ENCODE measurements around the gene FOXN3.

Gene FOXN3

DNA sequence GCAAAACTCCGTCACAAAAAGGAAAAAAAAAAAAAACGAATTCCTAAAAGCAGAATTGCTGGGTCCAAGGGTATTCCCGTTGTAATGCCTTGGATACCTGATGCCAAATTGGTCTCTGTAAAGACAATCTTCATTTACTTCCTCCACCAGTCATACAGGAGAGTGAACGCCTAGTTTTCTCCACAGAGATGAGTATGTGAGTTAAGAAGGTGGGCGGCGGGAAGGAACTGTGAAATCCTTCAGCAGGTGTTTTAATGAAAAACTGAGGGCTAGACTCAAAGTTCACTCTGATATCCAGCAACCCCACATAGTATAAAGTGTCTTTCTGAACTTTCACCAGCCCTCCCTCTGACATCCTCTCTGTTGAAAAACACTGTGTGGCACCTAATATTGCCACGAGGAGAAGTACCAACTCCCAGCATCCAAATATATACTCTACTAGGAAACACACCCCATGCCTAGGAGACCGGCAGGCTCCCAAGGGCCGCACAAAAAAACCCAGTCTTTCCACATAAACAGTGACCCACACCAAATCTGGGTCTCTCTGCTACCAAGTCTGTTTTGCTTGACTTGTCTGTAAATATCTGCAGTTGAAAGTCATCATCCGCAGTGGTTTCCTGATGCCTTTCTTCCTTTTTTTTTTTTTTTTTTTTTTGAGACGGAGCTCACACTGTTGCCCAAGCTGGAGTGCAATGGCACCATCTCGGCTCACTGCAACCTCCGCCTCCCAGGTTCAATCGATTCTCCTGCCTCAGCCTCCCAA, 30.3 kb upstream of the FOXN3 start:
- no peaks in the 10 kb centered on the region for H3K27me3 ChIP-seq (ENCODE audit: control insufficient read depth in 5 of 5, insufficient read depth in 4 of 5, low read length in 5 of 5)
- H3K9ac ChIP-seq (ENCODE audit: low read length in 5 of 5) = no peak overlapping the region
- H3K36me3 ChIP-seq (ENCODE audit: control insufficient read depth in 5 of 5, insufficient read depth in 5 of 5, low read length in 5 of 5) = peaks cover 0 to 5% (median 3%) of the 10 kb centered on the region in 5 donors
- H3K4me1 ChIP-seq (ENCODE audit: control insufficient read depth in 5 of 5, insufficient read depth in 5 of 5, low read length in 5 of 5) = peaks cover 3 to 23% (median 22%) of the 10 kb centered on the region in 5 donors
- H3K4me3 ChIP-seq (ENCODE audit: low read depth in 1 of 5, low read length in 5 of 5) = no peak overlapping the region
- no peak overlapping the region for H3K27ac ChIP-seq (ENCODE audit: low read depth, low read length)
- H3K9me3 ChIP-seq (ENCODE audit: control insufficient read depth in 5 of 5, low read length in 5 of 5) = no peaks in the 10 kb centered on the region

DNA sequence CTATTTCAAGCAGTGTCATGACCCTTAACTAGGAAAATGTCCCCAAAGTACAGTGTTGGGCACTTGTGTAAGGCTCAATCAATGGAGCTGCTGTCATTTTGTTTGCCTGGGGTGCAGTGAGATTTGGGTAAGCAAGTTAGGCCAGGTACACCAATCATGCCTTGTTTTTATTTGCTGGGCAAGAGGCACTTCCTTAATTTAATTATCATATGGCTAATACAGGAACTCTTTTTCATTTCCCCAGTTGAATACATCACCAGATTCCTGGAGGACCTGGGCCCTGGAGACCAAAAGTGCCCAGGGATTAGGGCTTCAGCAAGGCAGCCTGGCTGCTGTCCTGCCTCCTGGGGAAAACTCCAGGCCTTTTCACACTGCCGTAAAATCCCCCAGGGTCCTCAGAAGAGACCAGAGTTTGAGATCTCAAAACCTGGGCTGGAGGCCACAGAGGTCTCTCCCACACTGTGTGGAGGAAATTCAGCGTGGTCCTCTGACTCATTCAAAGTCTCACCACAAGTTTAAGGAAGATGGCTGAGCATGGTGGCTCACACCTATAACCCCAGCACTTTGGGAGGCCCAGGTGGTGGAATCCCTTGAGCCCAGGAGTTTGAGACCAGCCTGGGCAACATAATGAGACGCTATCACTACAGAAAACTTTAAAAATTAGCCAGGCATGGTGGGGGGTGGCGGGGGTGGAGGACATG, 28.4 kb upstream of the FOXN3 start:
- Histone ChIP-seq H3K9ac (ENCODE audit: low read length in 5 of 5) (no peak overlapping the region), H3K9me3 (ENCODE audit: control insufficient read depth in 5 of 5, low read length in 5 of 5) (no peaks in the 10 kb centered on the region), H3K27me3 (ENCODE audit: control insufficient read depth in 5 of 5, insufficient read depth in 4 of 5, low read length in 5 of 5) (no peaks in the 10 kb centered on the region), H3K4me1 (ENCODE audit: control insufficient read depth in 5 of 5, insufficient read depth in 5 of 5, low read length in 5 of 5) (peaks cover 3 to 23% (median 23%) of the 10 kb centered on the region in 5 donors), H3K27ac (ENCODE audit: low read depth, low read length) (no peak overlapping the region), H3K4me3 (ENCODE audit: low read depth in 1 of 5, low read length in 5 of 5) (no peak overlapping the region), H3K36me3 (ENCODE audit: control insufficient read depth in 5 of 5, insufficient read depth in 5 of 5, low read length in 5 of 5) (no peaks in the 10 kb centered on the region)

DNA sequence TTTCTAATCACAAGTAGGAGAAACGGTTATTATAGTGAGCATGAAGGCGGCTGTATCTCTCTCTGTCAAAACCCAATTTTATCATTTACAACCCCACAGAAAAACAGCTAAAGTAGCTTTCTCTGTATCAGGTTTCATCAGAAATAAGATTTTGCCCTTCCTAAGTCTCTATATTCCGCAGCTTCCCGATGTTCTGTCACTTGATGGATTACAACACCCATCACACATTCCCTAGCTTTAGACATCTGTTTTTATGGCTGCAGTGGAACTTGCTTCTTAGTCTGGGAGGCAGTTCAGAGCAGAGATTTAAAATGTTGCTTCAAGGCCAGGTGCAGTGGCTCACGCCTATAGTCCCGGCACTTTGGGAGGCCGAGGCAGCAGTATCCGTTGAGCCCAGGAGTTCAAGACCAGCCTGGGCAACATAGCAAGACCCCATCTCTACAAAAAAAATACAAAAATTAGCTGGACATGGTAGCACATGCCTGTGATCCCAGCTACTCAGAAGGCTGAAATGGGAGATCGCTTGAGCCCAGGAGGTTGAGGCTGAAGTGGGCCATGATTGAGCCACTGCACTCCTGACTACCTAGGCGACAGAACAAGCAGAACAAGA, 27.6 kb upstream of the FOXN3 start:
- Histone ChIP-seq H3K9ac (ENCODE audit: low read length in 5 of 5) (no peak overlapping the region), H3K27ac (ENCODE audit: low read depth, low read length) (no peak overlapping the region), H3K36me3 (ENCODE audit: control insufficient read depth in 5 of 5, insufficient read depth in 5 of 5, low read length in 5 of 5) (no peaks in the 10 kb centered on the region), H3K4me1 (ENCODE audit: control insufficient read depth in 5 of 5, insufficient read depth in 5 of 5, low read length in 5 of 5) (peaks cover 3 to 23% (median 23%) of the 10 kb centered on the region in 5 donors), H3K9me3 (ENCODE audit: control insufficient read depth in 5 of 5, low read length in 5 of 5) (no peaks in the 10 kb centered on the region), H3K4me3 (ENCODE audit: low read depth in 1 of 5, low read length in 5 of 5) (no peak overlapping the region), H3K27me3 (ENCODE audit: control insufficient read depth in 5 of 5, insufficient read depth in 4 of 5, low read length in 5 of 5) (no peaks in the 10 kb centered on the region)

DNA sequence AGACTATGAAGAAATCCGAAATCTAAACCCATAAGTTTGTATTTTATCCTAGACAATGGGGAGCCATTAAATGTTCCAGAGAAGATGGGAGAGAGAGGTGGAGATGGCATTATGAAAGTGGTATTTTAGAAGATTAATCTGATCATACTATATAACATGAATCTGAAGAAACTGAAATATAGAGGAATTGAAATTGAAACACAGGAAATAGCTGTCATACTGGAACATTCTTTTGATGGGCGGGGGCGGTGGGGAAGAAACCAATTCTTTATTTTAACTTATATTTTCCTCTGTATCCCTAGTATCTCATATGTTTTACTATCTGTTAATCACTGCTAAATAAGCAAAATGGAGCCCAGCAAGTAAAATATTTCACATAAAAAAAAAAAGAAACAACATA, 27.0 kb upstream of the FOXN3 start:
- Histone ChIP-seq H3K36me3 (ENCODE audit: control insufficient read depth in 5 of 5, insufficient read depth in 5 of 5, low read length in 5 of 5) (no peaks in the 10 kb centered on the region), H3K27me3 (ENCODE audit: control insufficient read depth in 5 of 5, insufficient read depth in 4 of 5, low read length in 5 of 5) (no peaks in the 10 kb centered on the region), H3K9ac (ENCODE audit: low read length in 5 of 5) (no peak overlapping the region), H3K9me3 (ENCODE audit: control insufficient read depth in 5 of 5, low read length in 5 of 5) (no peaks in the 10 kb centered on the region), H3K27ac (ENCODE audit: low read depth, low read length) (no peak overlapping the region), H3K4me1 (ENCODE audit: control insufficient read depth in 5 of 5, insufficient read depth in 5 of 5, low read length in 5 of 5) (peaks cover 3 to 23% (median 23%) of the 10 kb centered on the region in 5 donors), H3K4me3 (ENCODE audit: low read depth in 1 of 5, low read length in 5 of 5) (no peak overlapping the region)

DNA sequence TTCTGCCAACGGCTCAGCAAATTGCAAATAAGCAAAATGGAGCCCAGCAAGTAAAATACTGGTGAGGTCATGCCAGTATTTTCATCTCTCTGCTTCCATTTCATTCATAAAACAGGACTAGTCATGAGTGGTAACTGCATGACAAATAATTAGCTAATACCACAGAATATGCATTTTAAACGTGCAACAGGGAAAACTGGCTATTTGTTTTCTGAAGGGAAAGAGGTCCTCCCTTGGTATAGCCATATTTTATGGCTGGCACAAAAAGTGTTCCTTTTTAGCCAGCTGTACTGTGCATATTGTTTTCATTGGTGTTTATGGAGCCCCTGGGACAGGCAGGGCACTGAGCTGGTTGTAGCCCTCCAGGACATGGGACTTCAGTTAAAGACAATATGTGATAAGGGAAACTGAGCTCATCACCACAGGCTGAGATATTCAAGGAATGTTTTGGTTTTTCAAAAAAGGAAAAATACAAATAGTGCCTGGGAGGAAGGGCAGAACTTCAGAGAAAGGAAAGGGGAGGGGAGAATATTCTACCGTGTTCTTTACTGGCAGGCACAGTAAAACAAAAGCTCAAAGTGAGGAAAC, 26.1 kb upstream of the FOXN3 start:
- Histone ChIP-seq H3K36me3 (ENCODE audit: control insufficient read depth in 5 of 5, insufficient read depth in 5 of 5, low read length in 5 of 5) (no peaks in the 10 kb centered on the region), H3K4me1 (ENCODE audit: control insufficient read depth in 5 of 5, insufficient read depth in 5 of 5, low read length in 5 of 5) (peaks cover 3 to 23% (median 23%) of the 10 kb centered on the region in 5 donors), H3K4me3 (ENCODE audit: low read depth in 1 of 5, low read length in 5 of 5) (no peak overlapping the region), H3K9me3 (ENCODE audit: control insufficient read depth in 5 of 5, low read length in 5 of 5) (no peaks in the 10 kb centered on the region), H3K27ac (ENCODE audit: low read depth, low read length) (no peak overlapping the region), H3K9ac (ENCODE audit: low read length in 5 of 5) (no peak overlapping the region), H3K27me3 (ENCODE audit: control insufficient read depth in 5 of 5, insufficient read depth in 4 of 5, low read length in 5 of 5) (no peaks in the 10 kb centered on the region)

DNA sequence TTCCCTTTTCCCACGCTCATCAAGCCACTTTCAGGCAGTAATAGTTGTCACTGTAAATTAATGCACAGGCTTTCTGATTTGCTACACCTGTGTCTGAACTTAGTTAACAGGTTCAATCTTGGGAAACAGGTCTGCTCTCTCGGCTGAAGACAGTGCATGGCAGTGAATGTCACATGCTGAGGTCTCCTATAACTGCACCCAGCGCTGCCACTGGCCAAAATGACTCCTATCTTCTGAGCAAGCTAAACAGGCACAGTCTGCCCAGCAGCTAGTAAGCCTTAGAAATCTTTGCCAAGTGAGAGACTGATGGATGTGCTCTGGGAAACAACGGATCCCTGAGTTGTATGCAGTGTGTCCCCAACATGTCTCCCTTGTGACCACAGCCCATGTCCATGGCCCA, 25.2 kb upstream of the FOXN3 start:
- H3K27me3 ChIP-seq (ENCODE audit: control insufficient read depth in 5 of 5, insufficient read depth in 4 of 5, low read length in 5 of 5) = no peaks in the 10 kb centered on the region

DNA sequence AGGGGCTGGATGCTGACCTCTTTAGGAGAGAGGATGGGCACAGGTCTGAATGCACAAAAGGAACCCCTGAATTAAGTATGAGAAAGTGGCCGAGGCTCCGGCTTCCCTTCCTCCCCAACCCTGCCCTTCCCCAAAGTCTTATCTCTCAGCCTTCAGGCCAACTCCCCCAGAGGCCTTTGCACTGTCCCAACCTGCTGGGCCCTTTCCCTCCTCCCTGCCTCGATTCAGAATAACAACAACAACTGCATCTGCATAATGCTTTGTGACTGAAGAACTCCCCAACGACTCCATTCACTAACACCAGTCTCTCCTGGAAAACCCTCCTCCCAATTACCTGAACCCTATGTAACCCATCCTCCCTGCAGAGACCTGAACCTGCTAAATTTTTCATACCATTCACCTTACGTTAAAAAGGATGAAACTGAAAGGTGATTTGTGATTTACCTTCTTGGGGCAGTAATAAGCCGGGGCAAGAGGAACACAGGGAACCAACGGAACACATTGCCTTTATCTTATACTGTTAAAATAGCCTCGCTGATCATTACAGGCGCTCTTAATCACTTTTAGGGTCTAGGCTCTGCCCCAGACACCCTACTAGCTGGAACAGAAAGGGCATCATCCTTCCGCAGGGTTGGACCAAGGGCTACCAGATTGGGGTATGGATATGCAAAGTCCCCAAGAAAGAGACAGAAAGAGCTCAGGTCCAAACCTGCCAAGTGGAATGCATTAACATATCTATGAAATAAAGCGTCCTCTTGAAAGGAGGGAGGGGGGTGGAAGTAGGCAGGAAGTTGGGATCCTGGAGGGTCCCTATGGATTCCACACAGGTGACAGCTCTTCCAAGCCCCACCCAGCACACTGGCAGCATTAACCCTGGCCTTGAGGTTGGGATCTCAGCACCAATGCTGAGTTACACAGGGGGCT, 24.2 kb upstream of the FOXN3 start:
- H3K9ac ChIP-seq (ENCODE audit: low read length in 5 of 5) = no peak overlapping the region
- no peaks in the 10 kb centered on the region for H3K36me3 ChIP-seq (ENCODE audit: control insufficient read depth in 5 of 5, insufficient read depth in 5 of 5, low read length in 5 of 5)
- H3K4me3 ChIP-seq (ENCODE audit: low read depth in 1 of 5, low read length in 5 of 5) = no peak overlapping the region
- H3K4me1 ChIP-seq (ENCODE audit: control insufficient read depth in 5 of 5, insufficient read depth in 5 of 5, low read length in 5 of 5) = peaks cover 3 to 23% (median 23%) of the 10 kb centered on the region in 5 donors
- H3K9me3 ChIP-seq (ENCODE audit: control insufficient read depth in 5 of 5, low read length in 5 of 5) = no peaks in the 10 kb centered on the region
- H3K27me3 ChIP-seq (ENCODE audit: control insufficient read depth in 5 of 5, insufficient read depth in 4 of 5, low read length in 5 of 5) = no peaks in the 10 kb centered on the region
- H3K27ac ChIP-seq (ENCODE audit: low read depth, low read length) = no peak overlapping the region

More for the DNA sequence above, 25.2 kb upstream of the FOXN3 start:
- Histone ChIP-seq H3K4me1 (ENCODE audit: control insufficient read depth in 5 of 5, insufficient read depth in 5 of 5, low read length in 5 of 5) (peaks cover 3 to 23% (median 23%) of the 10 kb centered on the region in 5 donors), H3K9ac (ENCODE audit: low read length in 5 of 5) (no peak overlapping the region), H3K4me3 (ENCODE audit: low read depth in 1 of 5, low read length in 5 of 5) (no peak overlapping the region), H3K9me3 (ENCODE audit: control insufficient read depth in 5 of 5, low read length in 5 of 5) (no peaks in the 10 kb centered on the region), H3K27ac (ENCODE audit: low read depth, low read length) (no peak overlapping the region), H3K36me3 (ENCODE audit: control insufficient read depth in 5 of 5, insufficient read depth in 5 of 5, low read length in 5 of 5) (no peaks in the 10 kb centered on the region)

DNA sequence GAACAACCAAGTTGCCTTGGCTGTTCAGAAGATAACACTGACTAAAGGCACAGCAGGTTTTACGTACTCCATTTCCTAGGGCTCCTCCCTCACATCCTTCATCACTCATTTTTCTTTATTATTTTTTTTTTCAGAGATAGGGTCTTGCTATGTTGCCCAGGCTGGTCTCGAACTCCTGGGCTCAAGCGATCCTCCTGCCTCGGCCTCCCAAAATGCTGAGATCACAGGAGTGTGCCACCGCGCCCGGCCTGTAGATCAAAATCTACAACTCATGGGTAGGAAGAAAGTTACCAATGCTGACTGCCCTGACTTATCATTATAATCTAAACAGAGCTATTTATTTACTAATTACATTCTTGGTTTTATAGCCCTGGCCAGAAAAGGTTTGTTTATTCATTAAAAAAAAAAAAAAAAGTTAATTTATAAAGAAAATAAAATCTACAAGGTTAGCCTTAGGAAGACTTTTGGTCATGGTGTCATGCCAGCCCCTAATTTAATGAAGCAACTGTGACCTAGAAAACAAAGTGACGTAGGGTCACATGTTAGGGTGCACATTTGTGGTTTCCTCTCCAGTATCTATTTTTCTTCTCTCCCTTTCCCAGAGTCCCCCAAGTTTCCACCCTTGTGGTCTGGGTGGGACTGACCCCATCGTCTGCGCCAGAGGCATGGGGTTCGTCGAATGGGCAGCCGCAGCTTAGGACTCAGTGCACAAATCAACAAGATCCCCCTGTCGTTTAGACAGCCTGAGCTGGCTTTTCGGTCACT, 19.0 kb upstream of the FOXN3 start:
- no peak overlapping the region for H3K4me3 ChIP-seq (ENCODE audit: low read depth in 1 of 5, low read length in 5 of 5)
- H3K9me3 ChIP-seq (ENCODE audit: control insufficient read depth in 5 of 5, low read length in 5 of 5) = no peaks in the 10 kb centered on the region
- no peak overlapping the region for H3K27ac ChIP-seq (ENCODE audit: low read depth, low read length)

DNA sequence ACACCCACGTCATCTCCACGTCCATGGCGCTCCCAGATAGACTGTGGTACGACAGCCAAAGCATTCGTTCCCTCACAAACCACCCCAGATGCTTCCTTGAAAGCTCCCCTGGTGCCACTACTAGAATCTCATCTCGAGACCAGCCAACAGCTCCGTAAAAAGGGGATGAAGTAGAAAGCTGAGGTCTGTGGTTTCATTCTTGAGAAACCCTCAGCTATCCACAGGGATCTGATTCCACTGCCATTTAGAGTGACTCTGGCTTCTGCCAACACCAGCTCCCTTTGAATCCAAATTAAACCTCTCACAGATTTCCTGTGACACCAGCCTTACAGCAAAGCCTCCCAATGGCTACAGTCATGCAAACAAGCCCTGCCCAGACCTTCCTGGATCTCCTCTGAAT, 18.5 kb upstream of the FOXN3 start:
- Histone ChIP-seq H3K27me3 (ENCODE audit: control insufficient read depth in 5 of 5, insufficient read depth in 4 of 5, low read length in 5 of 5) (no peaks in the 10 kb centered on the region), H3K36me3 (ENCODE audit: control insufficient read depth in 5 of 5, insufficient read depth in 5 of 5, low read length in 5 of 5) (no peaks in the 10 kb centered on the region), H3K9me3 (ENCODE audit: control insufficient read depth in 5 of 5, low read length in 5 of 5) (no peaks in the 10 kb centered on the region), H3K4me1 (ENCODE audit: control insufficient read depth in 5 of 5, insufficient read depth in 5 of 5, low read length in 5 of 5) (peaks cover 0 to 12% (median 8%) of the 10 kb centered on the region in 5 donors), H3K27ac (ENCODE audit: low read depth, low read length) (no peak overlapping the region), H3K9ac (ENCODE audit: low read length in 5 of 5) (no peak overlapping the region), H3K4me3 (ENCODE audit: low read depth in 1 of 5, low read length in 5 of 5) (no peak overlapping the region)

More for the DNA sequence above, 19.0 kb upstream of the FOXN3 start:
- no peak overlapping the region for H3K9ac ChIP-seq (ENCODE audit: low read length in 5 of 5)
- H3K4me1 ChIP-seq (ENCODE audit: control insufficient read depth in 5 of 5, insufficient read depth in 5 of 5, low read length in 5 of 5) = peaks cover 0 to 6% (median 3%) of the 10 kb centered on the region in 5 donors
- H3K27me3 ChIP-seq (ENCODE audit: control insufficient read depth in 5 of 5, insufficient read depth in 4 of 5, low read length in 5 of 5) = no peaks in the 10 kb centered on the region
- no peaks in the 10 kb centered on the region for H3K36me3 ChIP-seq (ENCODE audit: control insufficient read depth in 5 of 5, insufficient read depth in 5 of 5, low read length in 5 of 5)

Measured in subcutaneous abdominal adipose tissue (tissue), 5 donors.